Mammary epithelial cell (primary cell): ENCODE results near the gene MICAL3.
"Not testable (repeated sequence)": the region's sequence is repeated elsewhere in the genome, so short reads cannot be mapped to it uniquely, and the experiment has no call there.

Source experiments
- CTCF ChIP-seq, 2 donors: IDR thresholded peaks in 1 of 2; conservative IDR thresholded peaks in 1 of 2; 2 replicates each; pipeline ENCODE4 v1.5.1; 2011 to 2012; ENCODE audit warnings: inconsistent platforms in 2 of 2, low read length in 2 of 2, mild to moderate bottlenecking in 2 of 2, control low read depth in 1 of 2, low read depth in 1 of 2; ENCODE audit not compliant: insufficient read depth in 1 of 2; ENCODE audit errors: extremely low read depth in 1 of 2
- EZH2 ChIP-seq: IDR thresholded peaks from 2 replicates; pipeline ENCODE4 v1.6.1; 2012; ENCODE audit warnings: low read length, inconsistent platforms, borderline replicate concordance

GRCh38 chr22:18001894-18002315 lies 22.5 kb downstream of the MICAL3 start:
- TF ChIP-seq CTCF (conservative IDR thresholded peaks at IDR 0.05 in 1 of 2, IDR thresholded peaks at IDR 0.05 in 1 of 2; ENCODE audit: extremely low read depth in 1 of 2, insufficient read depth in 1 of 2, low read depth in 1 of 2, low read length in 2 of 2); EZH2: not testable (repeated sequence)
